Measurements from ENCODE around the gene POC1B. TPM values are rescaled to one million over a fixed set of nuclear protein-coding genes. Genes with fewer than 3 reads are reported as not detected.

POC1B gene
- total and polyA plus RNA-seq, 2 experiments from 2014 or later, result 8.3 to 15.0 TPM

DNA sequence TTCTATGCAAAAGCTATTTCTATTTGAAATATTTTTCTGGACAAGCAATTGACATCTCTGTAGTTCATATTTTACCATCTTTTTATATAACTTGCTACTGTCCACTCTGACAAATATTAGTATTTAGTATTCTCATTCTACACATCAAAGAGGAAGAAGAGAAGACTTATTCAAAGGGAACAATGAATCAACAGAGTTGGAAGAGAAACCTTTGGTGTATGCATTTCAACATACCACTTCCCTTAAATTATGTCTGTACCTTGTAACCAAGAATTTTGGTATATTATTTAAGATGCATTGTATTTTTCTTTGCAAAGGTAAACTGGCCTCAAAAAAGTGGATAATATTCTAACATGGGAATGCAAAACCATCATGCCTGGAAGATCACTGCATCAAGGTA, 101.5 kb downstream of the POC1B start:
- Histone ChIP-seq H3K36me3 (ENCODE audit: low read depth) (no peaks in the 10 kb centered on the region), H3K27me3 (replicated peaks; ENCODE audit: insufficient read depth) (no peaks in the 10 kb centered on the region), H2AFZ (no peak overlapping the region), H3K9me3 (ENCODE audit: low read depth) (no peaks in the 10 kb centered on the region), H3K4me3 (no peak overlapping the region), H3K9me2 (ENCODE audit: insufficient read depth) (no peaks in the 10 kb centered on the region), H3K4me1 (ENCODE audit: insufficient read depth) (0 out of 2 replicates have a peak, but pooled peaks cover 2% of the 10 kb centered on the region), H3K4me2 (ENCODE audit: unreplicated experiment) (no peak overlapping the region), H3K79me2 (ENCODE audit: insufficient read depth) (no peaks in the 10 kb centered on the region), H3F3A (ENCODE audit: insufficient read depth) (peaks cover 3% of the 10 kb centered on the region), H3K9ac (no peak overlapping the region), H4K20me1 (ENCODE audit: insufficient read depth) (no peaks in the 10 kb centered on the region), H3K27ac (no peak overlapping the region)
- TF ChIP-seq EZH2phosphoT487 (IDR thresholded peaks at IDR 0.05; ENCODE audit: insufficient read depth, low read depth) (no peak), EZH2 (IDR thresholded peaks at IDR 0.05; ENCODE audit: insufficient read depth, poor library complexity, severe bottlenecking) (no peak)
- in situ Hi-C loops (cut with MboI), result no loop called here
- no peak for DNase-seq

DNA sequence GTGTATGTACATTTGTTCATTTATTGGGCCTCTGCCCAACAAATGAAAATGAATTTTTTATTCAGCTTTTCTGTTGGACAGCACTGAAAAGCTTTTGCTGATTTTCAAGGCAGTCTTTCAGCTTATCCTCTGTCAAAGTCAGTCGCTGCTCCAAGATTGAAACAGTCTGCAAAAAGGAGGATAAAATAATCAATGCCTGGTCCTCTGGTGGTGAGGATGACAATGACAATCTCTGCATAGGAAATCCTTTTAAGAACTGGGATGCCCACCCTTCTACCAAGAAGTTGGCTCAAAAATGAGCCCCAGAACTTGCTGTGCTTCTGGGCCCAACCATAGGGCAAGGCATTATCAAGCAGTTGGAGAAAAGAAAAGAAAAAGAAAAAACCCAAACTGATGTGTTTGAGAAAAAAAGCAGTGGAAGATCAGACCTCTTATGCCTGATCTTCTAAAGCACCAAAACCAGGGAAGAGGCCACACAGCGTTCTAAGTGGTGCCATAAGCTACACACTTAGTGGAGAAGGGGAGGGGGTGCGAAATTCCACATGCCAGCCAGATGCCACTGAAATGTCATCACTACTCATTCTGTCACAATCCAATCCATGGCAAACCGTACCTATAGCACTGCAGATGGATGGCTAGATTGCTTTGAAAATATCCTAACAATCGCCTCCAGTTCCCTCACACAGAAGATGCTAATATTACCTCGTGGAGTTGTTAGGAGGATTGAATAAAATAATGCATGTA, 104.6 kb downstream of the POC1B start:
- Histone ChIP-seq H3K79me2 (ENCODE audit: insufficient read depth) (no peaks in the 10 kb centered on the region), H4K20me1 (ENCODE audit: insufficient read depth) (no peaks in the 10 kb centered on the region), H3K4me2 (ENCODE audit: unreplicated experiment) (no peak overlapping the region), H3K9ac (no peak overlapping the region), H3K4me3 (no peak overlapping the region), H3K27ac (no peak overlapping the region), H3K36me3 (ENCODE audit: low read depth) (no peaks in the 10 kb centered on the region), H3K9me3 (ENCODE audit: low read depth) (no peaks in the 10 kb centered on the region), H3K9me2 (ENCODE audit: insufficient read depth) (no peaks in the 10 kb centered on the region), H3K27me3 (replicated peaks; ENCODE audit: insufficient read depth) (no peaks in the 10 kb centered on the region), H3K4me1 (ENCODE audit: insufficient read depth) (peaks cover 16% of the 10 kb centered on the region), H3F3A (ENCODE audit: insufficient read depth) (peaks cover 13% of the 10 kb centered on the region), H2AFZ (no peak overlapping the region)
- no peak for DNase-seq
- TF ChIP-seq EZH2phosphoT487 (IDR thresholded peaks at IDR 0.05; ENCODE audit: insufficient read depth, low read depth), result no peak
- TF ChIP-seq EZH2 (IDR thresholded peaks at IDR 0.05; ENCODE audit: insufficient read depth, poor library complexity, severe bottlenecking), result no peak
- in situ Hi-C loops (cut with MboI), result no loop called here
- WGBS, 2 experiments (ENCODE audit: low coverage in 1 of 2, low lambda C conversion rate in 2 of 2, missing lambda C conversion rate in 2 of 2), result 76 to 78% methylated on average over 6 of the region's 6 CpGs

DNA sequence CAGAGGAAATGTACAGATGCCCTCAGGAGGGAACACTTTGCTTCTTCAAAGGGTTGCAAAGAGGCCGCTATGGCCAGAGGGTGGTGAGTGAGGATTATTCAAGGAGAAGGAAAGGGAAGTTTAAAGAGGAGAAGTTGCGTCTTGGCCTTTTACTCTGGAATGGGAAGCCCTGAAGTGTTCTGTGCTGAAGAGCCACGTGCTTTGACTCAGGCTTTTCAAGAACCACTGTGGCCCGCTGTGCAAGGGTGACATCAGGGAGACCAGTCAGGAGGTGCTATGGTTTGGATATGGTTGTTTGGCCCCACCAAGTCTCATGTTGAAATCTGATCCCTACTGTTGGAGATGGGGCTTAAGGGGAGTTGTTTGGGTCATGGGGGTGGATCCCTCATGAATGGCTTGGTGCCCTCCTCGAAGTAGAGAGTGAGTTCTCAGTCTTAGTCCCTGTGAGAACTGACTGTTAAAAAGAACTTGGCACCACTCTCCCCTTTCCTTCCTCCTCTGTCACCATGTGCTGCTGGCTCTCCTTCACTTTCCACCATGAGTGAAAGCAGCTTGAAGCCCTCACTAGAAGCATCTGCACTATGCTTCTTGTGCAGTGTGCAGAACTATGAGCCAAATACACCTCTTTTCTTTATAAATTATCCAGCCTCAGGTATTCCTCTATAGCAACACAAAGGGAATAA, 107.5 kb downstream of the POC1B start:
- H3K4me3 ChIP-seq, result no peak overlapping the region
- in situ Hi-C loops (cut with MboI), result no loop called here
- no peaks in the 10 kb centered on the region for H3K36me3 ChIP-seq (ENCODE audit: low read depth)
- no peak overlapping the region for H3K9ac ChIP-seq
- 97 to 98% methylated on average over 5 of the region's 5 CpGs for WGBS, 2 experiments (ENCODE audit: low coverage in 1 of 2, low lambda C conversion rate in 2 of 2, missing lambda C conversion rate in 2 of 2)
- peaks cover 36% of the 10 kb centered on the region for H3K4me1 ChIP-seq (ENCODE audit: insufficient read depth)
- H3K27me3 ChIP-seq (replicated peaks; ENCODE audit: insufficient read depth), result no peaks in the 10 kb centered on the region
- H3K9me3 ChIP-seq (ENCODE audit: low read depth), result no peaks in the 10 kb centered on the region
- no peak overlapping the region for H3K27ac ChIP-seq
- TF ChIP-seq EZH2phosphoT487 (IDR thresholded peaks at IDR 0.05; ENCODE audit: insufficient read depth, low read depth) (no peak), EZH2 (IDR thresholded peaks at IDR 0.05; ENCODE audit: insufficient read depth, poor library complexity, severe bottlenecking) (no peak)
- H3F3A ChIP-seq (ENCODE audit: insufficient read depth), result peaks cover 18% of the 10 kb centered on the region
- no peak for DNase-seq
- H4K20me1 ChIP-seq (ENCODE audit: insufficient read depth), result no peaks in the 10 kb centered on the region
- H3K4me2 ChIP-seq (ENCODE audit: unreplicated experiment), result peak overlapping the region; percentile 74
- no peak overlapping the region for H2AFZ ChIP-seq
- no peaks in the 10 kb centered on the region for H3K9me2 ChIP-seq (ENCODE audit: insufficient read depth)
- no peaks in the 10 kb centered on the region for H3K79me2 ChIP-seq (ENCODE audit: insufficient read depth)

DNA sequence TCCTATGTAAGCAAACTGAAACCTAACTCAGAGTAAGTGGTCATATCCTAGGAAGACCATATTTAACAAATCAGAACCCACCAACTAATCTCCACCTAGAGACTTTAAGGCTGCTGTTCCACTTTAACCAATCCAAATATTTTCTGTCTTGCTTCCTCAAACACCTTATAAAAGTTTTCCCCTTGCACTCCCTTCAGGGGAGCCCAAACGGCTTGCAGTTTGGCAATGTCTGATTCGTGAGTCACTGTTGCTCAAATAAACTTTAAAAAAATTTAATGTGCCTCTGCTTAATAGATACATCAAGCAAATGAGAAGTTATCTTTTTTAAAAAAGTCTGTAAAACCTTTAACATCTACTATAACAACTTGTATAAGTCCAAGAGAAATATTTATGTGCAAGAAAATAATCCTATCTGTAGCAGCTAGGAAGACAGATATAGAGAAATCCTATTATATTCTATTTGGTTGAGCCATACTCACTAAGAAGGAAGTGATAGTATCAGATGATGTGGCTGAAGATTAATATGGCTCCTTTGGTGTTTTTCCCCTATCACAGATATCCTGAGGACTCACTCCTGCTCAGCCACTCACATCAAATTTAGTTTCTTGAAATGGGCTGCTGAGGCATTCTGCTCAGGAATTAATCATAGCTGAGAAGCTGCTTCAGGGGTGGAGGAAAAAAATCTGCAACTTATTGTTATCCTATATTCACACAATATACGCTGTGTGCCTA, 108.4 kb downstream of the POC1B start:
- in situ Hi-C loops (cut with MboI), result no loop called here
- DNase-seq, result peak; percentile 75
- H3K4me3 ChIP-seq, result peak overlapping the region; percentile 38
- 47 to 53% methylated on average over 3 of the region's 3 CpGs for WGBS, 2 experiments (ENCODE audit: low coverage in 1 of 2, low lambda C conversion rate in 2 of 2, missing lambda C conversion rate in 2 of 2)
- no peaks in the 10 kb centered on the region for H3K9me2 ChIP-seq (ENCODE audit: insufficient read depth)
- H3K9me3 ChIP-seq (ENCODE audit: low read depth), result no peaks in the 10 kb centered on the region
- no peaks in the 10 kb centered on the region for H3K27me3 ChIP-seq (replicated peaks; ENCODE audit: insufficient read depth)
- no peaks in the 10 kb centered on the region for H3K36me3 ChIP-seq (ENCODE audit: low read depth)
- no peaks in the 10 kb centered on the region for H4K20me1 ChIP-seq (ENCODE audit: insufficient read depth)
- H3K4me2 ChIP-seq (ENCODE audit: unreplicated experiment), result peak overlapping the region; percentile 74
- no peaks in the 10 kb centered on the region for H3K79me2 ChIP-seq (ENCODE audit: insufficient read depth)
- peak overlapping the region; percentile 47 for H3K27ac ChIP-seq
- no peak for TF ChIP-seq EZH2phosphoT487 (IDR thresholded peaks at IDR 0.05; ENCODE audit: insufficient read depth, low read depth)
- TF ChIP-seq EZH2 (IDR thresholded peaks at IDR 0.05; ENCODE audit: insufficient read depth, poor library complexity, severe bottlenecking), result no peak
- H3K4me1 ChIP-seq (ENCODE audit: insufficient read depth), result peaks cover 36% of the 10 kb centered on the region
- peak overlapping the region; percentile 23; the same call in 1 of the 2 replicates for H3K9ac ChIP-seq
- H3F3A ChIP-seq (ENCODE audit: insufficient read depth), result peaks cover 18% of the 10 kb centered on the region
- peak overlapping the region; percentile 28; the same call in 1 of the 2 replicates for H2AFZ ChIP-seq

Measured in GM23248 (cell line).